Activated naive CD8-positive, alpha-beta T cell treated with anti-CD3 and anti-CD28 coated beads for 36 hours (primary cell): ENCODE results near the gene CCNQ. TPM values are rescaled to one million over a fixed set of nuclear protein-coding genes. Genes with fewer than 3 reads are reported as not detected.

Source experiments
- DNase-seq: peaks from one replicate; pipeline ENCODE4 v3.0.0; 2021
- H3K27ac Mint-ChIP-seq: one replicate; pipeline ENCODE4 v1.8.0; 2022; ENCODE audit warnings: mild to moderate bottlenecking, moderate library complexity, mixed read lengths
- H3K27me3 Mint-ChIP-seq: one replicate; pipeline ENCODE4 v1.8.0; 2022; ENCODE audit warnings: mild to moderate bottlenecking, mixed read lengths
- H3K36me3 Mint-ChIP-seq: one replicate; pipeline ENCODE4 v1.8.0; 2021; ENCODE audit warnings: mild to moderate bottlenecking, mixed read lengths
- H3K4me1 Mint-ChIP-seq: one replicate; pipeline ENCODE4 v1.8.0; 2021; ENCODE audit warnings: mixed read lengths
- H3K4me3 Mint-ChIP-seq: one replicate; pipeline ENCODE4 v1.8.0; 2022; ENCODE audit warnings: mild to moderate bottlenecking, moderate library complexity, mixed read lengths
- H3K9me3 Mint-ChIP-seq: one replicate; pipeline ENCODE4 v1.8.0; 2022; ENCODE audit warnings: mixed read lengths
- total RNA-seq, 2 experiments: library from RNA; stranded (reverse); gene quantifications; one replicate each; pipeline ENCODE4 v1.2.3, GENCODE V29; 2021

Gene CCNQ
- total RNA-seq, 2 experiments from 2014 or later: 24.8 to 25.5 TPM

DNA sequence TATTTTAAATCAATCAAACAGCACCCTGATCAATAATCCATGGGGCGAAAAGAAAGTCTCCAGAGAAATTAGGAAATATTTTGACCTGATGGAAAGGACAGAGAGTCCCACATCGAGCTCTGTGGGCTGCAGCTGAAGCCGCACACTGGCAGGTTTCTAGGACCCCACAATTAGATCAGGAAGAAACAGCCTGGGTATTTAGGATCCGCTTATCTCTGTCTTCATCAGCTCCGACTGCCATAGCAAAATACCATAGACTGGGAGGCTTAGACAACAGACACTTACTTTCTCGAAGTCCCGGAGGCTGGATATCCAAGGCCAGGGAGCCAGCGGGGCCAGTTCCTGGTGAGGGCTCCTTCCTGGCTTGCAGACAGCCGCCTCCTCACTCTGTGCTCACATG lies 36.4 kb downstream of the CCNQ start:
- no peak for DNase-seq
- Mint-ChIP-seq H3K4me1 (peaks cover 4% of the 10 kb centered on the region), H3K4me3 (no peak overlapping the region), H3K9me3 (no peaks in the 10 kb centered on the region), H3K36me3 (no peaks in the 10 kb centered on the region), H3K27ac (no peak overlapping the region), H3K27me3 (no peaks in the 10 kb centered on the region)

DNA sequence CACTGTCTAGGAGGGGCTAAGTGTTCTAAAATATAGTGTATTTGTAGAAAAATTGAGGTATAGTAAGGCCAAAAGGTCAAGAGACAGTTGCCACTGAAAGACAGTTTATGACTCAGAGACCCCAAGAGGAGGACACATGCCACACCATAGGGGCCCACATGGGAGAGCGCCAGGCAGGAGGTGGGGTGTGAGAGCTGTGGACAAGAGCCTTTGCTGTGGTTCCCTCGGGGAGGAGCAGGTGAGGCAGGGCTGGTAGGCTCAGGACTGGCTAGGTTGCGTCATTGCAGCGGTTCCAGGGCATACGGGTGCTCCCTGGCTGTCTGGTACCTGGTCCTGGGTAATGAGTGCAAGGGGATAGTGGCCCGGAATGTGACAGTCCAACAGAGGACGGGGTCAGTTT lies 37.6 kb downstream of the CCNQ start:
- Mint-ChIP-seq H3K9me3 (no peaks in the 10 kb centered on the region), H3K4me1 (peaks cover 4% of the 10 kb centered on the region), H3K27ac (no peak overlapping the region), H3K36me3 (no peaks in the 10 kb centered on the region), H3K4me3 (no peak overlapping the region), H3K27me3 (no peaks in the 10 kb centered on the region)
- no peak for DNase-seq

DNA sequence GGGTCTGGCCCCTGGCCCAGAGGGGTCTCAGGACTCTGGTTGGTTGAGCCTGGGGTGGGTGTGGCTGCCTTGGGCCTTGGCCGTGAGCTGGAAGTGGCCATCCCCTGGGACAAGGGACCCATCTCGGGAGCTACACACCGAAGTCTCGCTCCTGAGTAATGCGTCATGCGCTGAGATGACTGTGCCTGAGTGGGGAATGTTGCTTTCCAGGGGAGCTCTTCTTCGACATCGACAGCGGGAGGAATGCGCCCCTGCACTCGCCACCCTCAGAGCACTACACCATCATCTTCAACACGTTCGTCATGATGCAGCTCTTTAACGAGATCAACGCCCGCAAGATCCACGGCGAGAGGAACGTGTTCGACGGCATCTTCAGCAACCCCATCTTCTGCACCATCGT lies 38.5 kb downstream of the CCNQ start:
- H3K4me1 Mint-ChIP-seq: peaks cover 4% of the 10 kb centered on the region
- H3K9me3 Mint-ChIP-seq: no peaks in the 10 kb centered on the region
- H3K27ac Mint-ChIP-seq: no peak overlapping the region
- DNase-seq: no peak
- H3K27me3 Mint-ChIP-seq: no peaks in the 10 kb centered on the region
- H3K36me3 Mint-ChIP-seq: no peaks in the 10 kb centered on the region
- H3K4me3 Mint-ChIP-seq: no peak overlapping the region

DNA sequence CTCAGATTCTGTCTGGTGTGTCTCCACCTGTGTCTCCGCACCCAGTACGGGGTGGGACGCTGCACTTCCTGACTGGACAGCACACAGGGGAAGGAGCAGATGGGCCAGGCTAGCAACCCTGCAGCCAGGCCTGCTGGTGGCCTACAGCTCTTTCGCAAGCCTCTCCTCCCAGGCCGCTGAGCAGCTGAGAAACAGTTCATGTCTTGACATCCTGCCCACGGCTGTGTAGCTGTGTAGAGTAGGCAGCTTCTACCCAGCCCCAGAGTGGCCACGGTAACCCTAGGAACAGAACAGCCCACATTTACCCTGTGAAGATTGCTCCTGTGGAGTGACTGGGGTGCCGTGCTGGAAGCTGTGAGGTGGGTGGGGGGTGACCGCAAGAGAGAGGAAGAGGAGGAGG lies 38.9 kb downstream of the CCNQ start:
- H3K27me3 Mint-ChIP-seq: no peaks in the 10 kb centered on the region
- no peaks in the 10 kb centered on the region for H3K36me3 Mint-ChIP-seq
- peaks cover 4% of the 10 kb centered on the region for H3K4me1 Mint-ChIP-seq
- H3K27ac Mint-ChIP-seq: no peak overlapping the region
- H3K9me3 Mint-ChIP-seq: no peaks in the 10 kb centered on the region
- no peak for DNase-seq
- H3K4me3 Mint-ChIP-seq: no peak overlapping the region

DNA sequence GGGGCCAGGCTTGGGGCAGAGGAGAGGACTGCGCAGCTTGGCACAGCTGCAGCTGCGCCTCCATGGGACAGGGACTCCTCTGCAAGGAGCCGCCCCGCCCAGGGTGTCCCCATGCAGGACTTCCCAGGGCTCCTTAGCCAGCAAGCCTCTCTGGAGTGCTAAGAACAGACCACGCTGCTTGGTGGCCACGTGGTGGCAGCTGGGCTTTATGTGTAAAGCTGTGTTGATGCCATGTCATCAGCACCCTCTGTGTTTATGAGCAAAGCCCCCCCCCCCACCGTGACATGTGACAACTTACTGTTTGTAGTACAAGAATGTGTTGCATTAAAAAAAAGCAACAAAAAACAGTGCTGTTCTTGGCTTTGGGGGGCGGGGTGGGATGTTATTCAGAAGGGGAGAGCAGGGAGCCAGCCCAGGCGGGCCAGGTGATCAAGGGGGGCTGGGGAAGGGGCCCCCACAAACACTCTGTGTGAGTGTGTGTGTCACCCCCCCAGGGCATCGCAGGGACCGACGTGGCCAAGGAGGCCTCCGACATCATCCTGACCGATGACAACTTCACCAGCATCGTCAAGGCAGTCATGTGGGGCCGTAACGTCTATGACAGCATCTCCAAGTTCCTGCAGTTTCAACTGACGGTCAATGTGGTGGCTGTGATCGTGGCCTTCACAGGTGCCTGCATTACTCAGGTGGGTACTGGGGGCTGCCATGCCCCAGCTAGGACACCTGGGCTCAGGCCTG lies 41.2 kb downstream of the CCNQ start:
- Mint-ChIP-seq H3K27ac (no peak overlapping the region), H3K4me3 (no peak overlapping the region), H3K9me3 (no peaks in the 10 kb centered on the region)

DNA sequence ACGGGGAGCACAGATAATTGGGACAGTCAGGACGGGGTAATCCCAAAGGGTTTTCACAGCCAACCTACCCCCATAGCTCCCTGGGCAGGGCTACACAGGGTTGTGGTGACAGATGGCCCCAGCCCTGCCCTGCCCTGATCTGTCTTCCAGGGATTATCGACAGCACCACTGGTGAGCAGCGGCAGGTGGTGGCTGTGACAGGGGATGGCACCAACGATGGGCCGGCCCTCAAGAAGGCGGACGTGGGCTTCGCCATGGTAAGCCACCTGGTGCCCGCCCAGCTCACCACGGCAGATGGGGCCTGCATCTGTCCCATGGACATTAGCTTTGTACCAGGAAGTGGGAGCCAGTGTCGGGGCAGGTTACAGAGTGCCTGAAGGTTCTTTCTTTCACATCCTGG lies 42.2 kb downstream of the CCNQ start:
- Mint-ChIP-seq H3K4me1 (peaks cover 4% of the 10 kb centered on the region), H3K36me3 (no peaks in the 10 kb centered on the region), H3K27me3 (no peaks in the 10 kb centered on the region), H3K4me3 (no peak overlapping the region), H3K27ac (no peak overlapping the region), H3K9me3 (no peaks in the 10 kb centered on the region)
- no peak for DNase-seq

More for the DNA sequence above, 41.2 kb downstream of the CCNQ start:
- no peak for DNase-seq
- no peaks in the 10 kb centered on the region for H3K27me3 Mint-ChIP-seq
- H3K36me3 Mint-ChIP-seq: no peaks in the 10 kb centered on the region
- peaks cover 4% of the 10 kb centered on the region for H3K4me1 Mint-ChIP-seq

DNA sequence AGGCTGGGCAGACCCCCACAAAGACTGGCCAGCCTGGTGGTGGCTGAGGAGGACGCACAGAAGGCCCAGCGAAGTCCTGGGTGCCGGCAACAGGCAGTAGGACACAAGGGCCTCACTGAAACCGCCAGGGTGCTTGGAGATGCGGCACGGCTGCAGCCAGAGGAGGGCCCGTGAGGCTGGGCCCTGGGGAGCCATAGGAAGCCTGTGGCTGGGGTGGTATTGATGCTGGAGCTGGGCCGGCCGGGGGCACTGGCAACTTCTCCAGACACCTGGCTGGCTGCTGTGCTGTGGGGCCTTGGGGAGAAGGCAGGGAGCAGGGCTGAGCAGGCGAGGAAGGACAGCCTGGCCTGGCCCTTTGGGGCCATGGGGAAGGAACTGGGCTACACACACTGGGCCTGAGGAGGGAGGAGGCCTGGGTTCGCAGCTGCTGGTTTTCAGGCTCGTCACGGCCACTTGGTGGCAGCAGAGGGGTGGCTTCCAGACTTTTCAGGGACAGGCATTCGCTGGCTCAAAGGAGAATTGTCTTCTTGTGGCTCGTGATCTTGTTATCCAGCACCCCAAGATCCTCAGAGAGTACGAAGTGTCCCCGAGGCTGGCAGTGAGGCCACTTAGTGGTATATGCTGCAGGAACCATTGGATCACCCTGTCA lies 44.3 kb downstream of the CCNQ start:
- H3K27me3 Mint-ChIP-seq: no peaks in the 10 kb centered on the region
- H3K4me1 Mint-ChIP-seq: peaks cover 3% of the 10 kb centered on the region
- H3K4me3 Mint-ChIP-seq: no peak overlapping the region
- DNase-seq: peak; percentile 42
- no peak overlapping the region for H3K27ac Mint-ChIP-seq
- no peaks in the 10 kb centered on the region for H3K9me3 Mint-ChIP-seq
- H3K36me3 Mint-ChIP-seq: no peaks in the 10 kb centered on the region

DNA sequence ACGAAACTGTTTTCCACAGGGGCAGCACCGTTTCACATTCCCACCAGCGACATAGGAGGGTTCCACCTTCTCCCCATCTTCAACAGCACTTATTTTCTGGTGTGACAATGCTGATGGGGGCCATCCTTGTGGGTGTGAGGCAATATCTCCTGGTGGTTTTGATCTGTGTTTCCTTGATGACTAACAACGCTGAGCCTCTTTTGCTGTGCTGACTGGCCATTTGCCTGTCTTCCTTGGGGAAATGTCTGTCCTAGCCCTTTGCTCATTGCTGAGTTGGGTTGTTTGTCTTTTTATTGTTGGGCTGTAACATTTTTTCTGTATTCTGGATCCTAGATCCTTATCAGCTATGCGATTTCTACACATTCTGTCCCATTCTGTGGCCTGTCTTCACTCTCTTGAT lies 47.8 kb downstream of the CCNQ start:
- Mint-ChIP-seq H3K36me3 (no peaks in the 10 kb centered on the region), H3K27ac (no peak overlapping the region), H3K4me3 (no peak overlapping the region), H3K27me3 (no peaks in the 10 kb centered on the region), H3K4me1 (peaks cover 3% of the 10 kb centered on the region), H3K9me3 (no peaks in the 10 kb centered on the region)
- no peak for DNase-seq

DNA sequence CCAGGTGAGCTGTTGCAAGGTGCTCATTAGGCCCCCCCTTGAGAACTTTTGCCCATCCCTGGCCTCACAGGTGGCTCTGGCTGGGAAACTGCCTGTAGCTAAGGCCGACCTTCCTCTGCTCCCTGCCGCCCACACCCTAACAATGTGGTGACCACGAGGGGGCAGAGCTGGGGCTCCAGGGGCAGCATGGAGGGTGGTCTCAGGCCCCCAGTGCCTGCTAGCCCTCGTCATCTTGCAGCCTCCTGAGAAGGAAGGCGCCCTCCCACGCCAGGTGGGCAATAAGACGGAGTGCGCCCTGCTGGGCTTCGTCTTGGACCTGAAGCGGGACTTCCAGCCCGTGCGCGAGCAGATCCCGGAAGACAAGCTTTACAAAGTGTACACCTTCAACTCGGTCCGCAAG lies 49.1 kb downstream of the CCNQ start:
- peaks cover 3% of the 10 kb centered on the region for H3K4me1 Mint-ChIP-seq
- H3K27me3 Mint-ChIP-seq: no peaks in the 10 kb centered on the region
- H3K9me3 Mint-ChIP-seq: no peaks in the 10 kb centered on the region
- H3K27ac Mint-ChIP-seq: no peak overlapping the region
- no peaks in the 10 kb centered on the region for H3K36me3 Mint-ChIP-seq
- no peak overlapping the region for H3K4me3 Mint-ChIP-seq
- no peak for DNase-seq

DNA sequence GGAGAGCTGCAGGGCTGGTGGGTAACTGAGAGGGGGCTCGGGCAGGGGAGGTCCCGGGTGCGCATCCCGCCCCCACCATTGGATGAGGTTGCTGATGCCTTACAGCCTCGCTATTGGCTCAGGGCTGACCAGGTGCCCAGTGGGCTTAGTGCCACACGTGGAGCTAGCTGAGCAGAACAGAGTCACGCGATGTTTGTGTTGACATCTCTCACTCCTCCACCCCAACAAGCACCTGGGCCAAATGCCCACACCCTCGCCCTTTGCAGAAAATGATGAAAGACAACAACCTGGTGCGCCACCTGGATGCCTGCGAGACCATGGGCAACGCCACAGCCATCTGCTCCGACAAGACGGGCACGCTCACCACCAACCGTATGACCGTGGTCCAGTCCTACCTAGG lies 49.7 kb downstream of the CCNQ start:
- H3K27me3 Mint-ChIP-seq: no peaks in the 10 kb centered on the region
- peaks cover 3% of the 10 kb centered on the region for H3K4me1 Mint-ChIP-seq
- H3K4me3 Mint-ChIP-seq: no peak overlapping the region
- DNase-seq: no peak
- no peaks in the 10 kb centered on the region for H3K9me3 Mint-ChIP-seq
- no peaks in the 10 kb centered on the region for H3K36me3 Mint-ChIP-seq
- no peak overlapping the region for H3K27ac Mint-ChIP-seq

DNA sequence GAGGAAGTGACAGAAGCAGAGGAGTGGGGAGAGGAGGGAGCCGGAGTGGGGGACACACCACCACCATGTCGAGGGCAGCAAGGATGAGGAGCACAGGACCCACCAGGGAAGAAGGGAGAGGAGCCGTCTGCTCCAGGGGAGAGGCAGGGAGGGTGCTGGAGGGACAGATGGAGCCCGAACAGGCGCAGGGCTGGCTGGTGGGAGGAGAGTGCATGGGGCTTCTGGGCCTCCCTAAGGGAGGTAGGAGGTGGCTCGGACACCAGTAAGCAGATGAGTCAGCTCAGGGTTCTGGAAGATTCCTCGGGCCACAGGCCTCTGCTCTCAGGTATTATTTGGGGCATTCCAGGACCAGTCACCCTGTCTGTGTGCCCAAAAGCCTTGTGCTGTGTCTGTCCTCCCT lies 51.7 kb downstream of the CCNQ start:
- Mint-ChIP-seq H3K4me1 (peaks cover 3% of the 10 kb centered on the region), H3K27ac (no peak overlapping the region), H3K27me3 (no peaks in the 10 kb centered on the region), H3K36me3 (no peaks in the 10 kb centered on the region), H3K9me3 (no peaks in the 10 kb centered on the region), H3K4me3 (no peak overlapping the region)
- no peak for DNase-seq

DNA sequence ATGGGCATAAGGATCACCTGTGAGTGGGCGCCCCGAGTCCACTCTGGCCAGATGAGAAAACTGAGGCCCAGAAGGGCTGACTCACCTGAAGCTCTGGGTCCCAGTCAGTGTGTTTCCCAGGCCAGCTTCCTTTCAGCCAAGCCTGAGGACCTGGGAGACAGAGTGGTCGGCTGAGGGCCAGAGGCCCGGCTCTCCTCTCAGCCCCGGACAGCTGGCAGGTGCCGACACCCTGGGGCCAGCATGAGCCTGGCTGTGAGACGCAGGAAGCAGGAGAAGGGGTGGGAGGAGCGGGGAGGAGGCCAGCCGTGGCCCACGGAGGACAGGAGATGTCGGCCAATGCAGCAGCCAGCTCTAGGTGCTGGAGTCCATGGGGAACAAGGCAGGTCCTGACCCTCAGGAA lies 52.6 kb downstream of the CCNQ start:
- no peaks in the 10 kb centered on the region for H3K36me3 Mint-ChIP-seq
- H3K27me3 Mint-ChIP-seq: no peaks in the 10 kb centered on the region

DNA sequence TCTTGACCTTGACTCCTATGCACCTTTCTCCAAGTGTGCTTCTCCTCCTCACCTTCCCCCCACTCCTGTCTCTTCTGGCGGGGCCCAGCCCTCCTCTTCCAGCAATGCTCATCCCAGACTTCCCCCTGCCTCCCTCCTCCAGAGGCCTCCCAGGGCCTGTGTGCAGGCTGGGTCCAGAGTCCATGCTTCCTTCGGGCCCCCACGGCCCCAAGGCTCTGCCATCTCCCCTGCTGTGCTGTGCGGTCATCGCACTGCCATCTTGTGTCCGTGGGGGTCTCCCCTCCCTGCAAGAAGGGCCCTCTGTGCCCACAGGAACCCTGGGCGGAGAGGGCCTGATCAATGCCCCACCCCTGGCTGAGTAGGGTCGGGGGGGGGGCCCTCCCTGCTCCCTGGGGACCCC lies 54.2 kb downstream of the CCNQ start:
- no peaks in the 10 kb centered on the region for H3K9me3 Mint-ChIP-seq
- no peaks in the 10 kb centered on the region for H3K4me1 Mint-ChIP-seq
- no peak for DNase-seq
- no peaks in the 10 kb centered on the region for H3K36me3 Mint-ChIP-seq
- no peaks in the 10 kb centered on the region for H3K27me3 Mint-ChIP-seq
- H3K27ac Mint-ChIP-seq: no peak overlapping the region
- H3K4me3 Mint-ChIP-seq: no peak overlapping the region

More for the DNA sequence above, 52.6 kb downstream of the CCNQ start:
- peaks cover 3% of the 10 kb centered on the region for H3K4me1 Mint-ChIP-seq
- no peaks in the 10 kb centered on the region for H3K9me3 Mint-ChIP-seq
- no peak for DNase-seq
- H3K27ac Mint-ChIP-seq: no peak overlapping the region
- no peak overlapping the region for H3K4me3 Mint-ChIP-seq

DNA sequence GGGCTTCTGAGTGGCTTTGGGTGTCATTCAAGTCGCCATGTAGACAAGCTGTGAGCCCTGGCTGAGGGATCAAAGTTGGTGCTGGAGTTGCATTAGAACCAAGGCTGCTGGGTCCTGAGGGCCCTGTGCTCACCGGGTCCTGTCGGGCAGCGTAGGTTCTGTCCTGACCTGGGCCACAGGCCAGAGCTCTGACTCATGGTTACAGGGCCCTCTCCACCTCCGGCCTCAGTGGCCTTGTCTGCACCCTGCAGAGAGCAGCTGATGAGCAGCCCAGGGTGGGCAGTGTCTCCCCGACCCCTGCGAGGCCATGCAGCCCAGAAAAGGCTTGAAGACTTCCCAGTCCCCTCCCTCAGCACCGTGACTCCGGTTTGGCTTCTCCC lies 59.0 kb downstream of the CCNQ start:
- Mint-ChIP-seq H3K9me3 (no peaks in the 10 kb centered on the region), H3K27ac (no peak overlapping the region), H3K36me3 (no peaks in the 10 kb centered on the region), H3K4me3 (no peak overlapping the region), H3K4me1 (no peaks in the 10 kb centered on the region), H3K27me3 (no peaks in the 10 kb centered on the region)
- no peak for DNase-seq

DNA sequence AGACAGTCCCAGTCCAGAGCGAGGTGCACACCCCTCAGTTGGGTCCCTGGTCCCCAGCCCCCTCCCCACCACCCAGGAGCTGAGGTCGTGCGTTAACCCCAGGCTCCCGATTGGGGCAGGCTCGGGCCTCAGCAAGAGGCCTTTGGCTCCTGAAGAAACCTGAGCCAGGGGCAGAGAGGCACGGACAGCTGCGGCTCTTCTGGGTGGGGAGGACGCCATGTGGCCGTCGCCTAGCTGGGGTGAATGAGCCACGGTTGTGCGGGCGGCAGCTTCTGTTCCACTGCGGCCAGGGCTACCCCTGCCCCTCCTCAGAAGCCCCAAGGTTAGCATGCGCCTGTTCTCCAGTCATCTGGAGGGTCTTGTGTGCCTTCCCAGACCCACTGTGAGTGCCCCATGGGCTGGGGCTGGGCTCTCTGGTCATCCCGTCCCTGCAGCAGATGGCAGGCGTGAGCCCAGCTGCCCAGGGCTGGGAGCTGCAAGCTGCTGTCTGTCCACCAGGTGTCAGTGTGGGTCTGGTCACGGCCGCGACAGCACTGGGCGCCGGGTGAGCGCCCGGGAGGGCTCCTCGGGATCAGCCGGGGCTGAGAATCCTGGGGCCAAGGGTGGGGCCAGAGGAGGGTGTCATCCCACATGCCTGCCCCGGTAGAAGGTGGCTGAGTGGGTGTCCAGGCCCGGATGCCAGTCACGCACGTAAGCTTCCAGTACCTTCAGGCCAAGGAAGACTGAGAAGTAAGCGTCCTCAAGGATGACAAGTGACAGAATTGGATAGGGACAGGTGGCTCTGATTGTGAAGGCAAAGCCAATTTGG lies 59.6 kb downstream of the CCNQ start:
- H3K36me3 Mint-ChIP-seq: no peaks in the 10 kb centered on the region
- no peaks in the 10 kb centered on the region for H3K9me3 Mint-ChIP-seq
- H3K27ac Mint-ChIP-seq: no peak overlapping the region
- no peaks in the 10 kb centered on the region for H3K4me1 Mint-ChIP-seq
- peak; percentile 51 for DNase-seq
- no peaks in the 10 kb centered on the region for H3K27me3 Mint-ChIP-seq
- no peak overlapping the region for H3K4me3 Mint-ChIP-seq
